Colonic mucosa (tissue), 4 donors: ENCODE measurements around the gene ASH1L. TPM values are rescaled to one million over a fixed set of nuclear protein-coding genes. Genes with fewer than 3 reads are reported as not detected.
"Not testable (repeated sequence)": the region's sequence is repeated elsewhere in the genome, so short reads cannot be mapped to it uniquely, and the experiment has no call there.

Experiments
- DNase-seq: peaks from one replicate; pipeline ENCODE4 v3.0.0-alpha.2; 2020
- H3K27ac ChIP-seq: fragments of 200-600 bp; one replicate; pipeline ENCODE4 v1.8.0; 2021
- H3K27me3 ChIP-seq: fragments of 200-600 bp; one replicate; pipeline ENCODE4 v1.8.0; 2021
- H3K36me3 ChIP-seq: fragments of 200-600 bp; one replicate; pipeline ENCODE4 v1.8.0; 2021
- H3K4me1 ChIP-seq: fragments of 200-600 bp; one replicate; pipeline ENCODE4 v1.8.0; 2021; ENCODE audit warnings: mild to moderate bottlenecking
- H3K4me3 ChIP-seq: fragments of 200-600 bp; one replicate; pipeline ENCODE4 v1.8.0; 2021
- H3K9ac ChIP-seq, 2 donors: one replicate each; pipeline ENCODE4 v1.7.0; 2013; ENCODE audit warnings: control low read depth in 2 of 2, low read depth in 2 of 2, low read length in 2 of 2
- H3K9me3 ChIP-seq: fragments of 200-600 bp; one replicate; pipeline ENCODE4 v1.8.0; 2021
- CTCF ChIP-seq: fragments of 200-600 bp; IDR thresholded peaks from one replicate; pipeline ENCODE4 v1.8.0; 2022; ENCODE audit warnings: antibody characterized with exemption, mild to moderate bottlenecking
- intact Hi-C: fragments of 100-400 bp; cut with DNase I; formaldehyde crosslinking; loops from one replicate; pipeline ENCODE4 v1.14.1; 2022
- total RNA-seq, 2 donors: library from RNA; stranded (reverse); fragmentation: NEBNext Ultra II Directional in 1 of 2; extraction: Animal tissue kit (Norgen Biotek cat#: 25700) in 1 of 2; gene quantifications; one replicate each; pipeline ENCODE4 v1.2.1, GENCODE V29; 2021
- donor health status: healthy.
- donor health status: DM: no; HTN: no; CAD: no.
- donor health status: DM: no; HTN: no; CAD: no.

The ASH1L gene
- total RNA-seq, 2 donors from 2014 or later: 37.7 to 47.2 TPM

DNA sequence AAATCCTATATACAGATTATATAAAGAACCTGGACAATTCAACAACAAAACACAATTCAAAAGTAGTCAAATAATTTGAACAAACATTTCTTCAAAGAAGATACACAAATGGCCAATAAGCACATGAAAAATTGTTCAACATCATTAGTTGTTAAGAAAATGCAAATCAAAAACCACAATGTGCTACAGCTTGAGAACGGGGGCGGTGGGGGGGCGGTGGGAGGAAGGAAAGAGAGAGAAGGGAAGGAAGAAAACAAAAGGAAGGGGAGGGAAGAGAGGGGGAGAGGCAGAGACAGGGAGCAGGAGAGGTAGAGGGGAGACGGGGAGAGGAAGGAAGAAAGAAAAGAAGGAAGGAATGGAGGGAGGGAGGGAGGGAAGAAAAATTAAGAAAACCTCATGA is 44.1 kb downstream of the ASH1L start:
- DNase-seq: no peak
- TF ChIP-seq CTCF: no peak
- no peaks in the 10 kb centered on the region for H3K9me3 ChIP-seq
- H3K9ac ChIP-seq: no peak overlapping the region
- no peak overlapping the region for H3K4me3 ChIP-seq
- H3K4me1 ChIP-seq: no peaks in the 10 kb centered on the region
- no peaks in the 10 kb centered on the region for H3K27me3 ChIP-seq
- H3K27ac ChIP-seq: no peak overlapping the region
- no peaks in the 10 kb centered on the region for H3K36me3 ChIP-seq
- intact Hi-C loops: no loop called here

GRCh38 chr1:155514582-155515187 is 47.9 kb downstream of the ASH1L start:
- Histone ChIP-seq H3K4me1 (no peaks in the 10 kb centered on the region), H3K27ac (no peak overlapping the region), H3K9ac (no peak overlapping the region), H3K27me3 (no peaks in the 10 kb centered on the region), H3K4me3 (no peak overlapping the region), H3K9me3 (no peaks in the 10 kb centered on the region), H3K36me3 (no peaks in the 10 kb centered on the region)
- DNase-seq: no peak
- no peak for TF ChIP-seq CTCF
- intact Hi-C loops: no loop called here

GRCh38 chr1:155513300-155513916 is 49.2 kb downstream of the ASH1L start:
- Histone ChIP-seq H3K27me3 (no peaks in the 10 kb centered on the region), H3K36me3 (no peaks in the 10 kb centered on the region), H3K4me1 (no peaks in the 10 kb centered on the region), H3K9ac (no peak overlapping the region), H3K27ac (no peak overlapping the region), H3K4me3 (no peak overlapping the region), H3K9me3 (no peaks in the 10 kb centered on the region)
- intact Hi-C loops: no loop called here
- DNase-seq: no peak
- TF ChIP-seq CTCF: no peak

GRCh38 chr1:155511385-155511784 is 51.2 kb downstream of the ASH1L start:
- H3K36me3 ChIP-seq, DNase-seq, H3K27me3 ChIP-seq, H3K4me1 ChIP-seq, H3K27ac ChIP-seq, H3K9me3 ChIP-seq, H3K4me3 ChIP-seq, intact Hi-C loops, H3K9ac ChIP-seq: not testable (repeated sequence)

GRCh38 chr1:155509064-155509463 is 53.5 kb downstream of the ASH1L start:
- intact Hi-C loops: no loop called here
- Histone ChIP-seq H3K27me3 (no peaks in the 10 kb centered on the region), H3K36me3 (no peaks in the 10 kb centered on the region), H3K4me1 (no peaks in the 10 kb centered on the region), H3K27ac (no peak overlapping the region), H3K9me3 (no peaks in the 10 kb centered on the region), H3K9ac (no peak overlapping the region), H3K4me3 (no peak overlapping the region)
- DNase-seq: no peak
- TF ChIP-seq CTCF: no peak

- Histone ChIP-seq H3K27me3 (no peaks in the 10 kb centered on the region), H3K27ac (no peak overlapping the region), H3K36me3 (no peaks in the 10 kb centered on the region), H3K9ac (no peak overlapping the region), H3K4me3 (no peak overlapping the region), H3K9me3 (no peaks in the 10 kb centered on the region), H3K4me1 (no peaks in the 10 kb centered on the region)
- intact Hi-C loops: no loop called here
- TF ChIP-seq CTCF: no peak
- DNase-seq: no peak
Measured at GRCh38 chr1:155507945-155508344, 54.7 kb downstream of the ASH1L start.

- intact Hi-C loops, DNase-seq, H3K9ac ChIP-seq, H3K9me3 ChIP-seq, H3K27ac ChIP-seq, H3K4me1 ChIP-seq, H3K36me3 ChIP-seq, H3K4me3 ChIP-seq, H3K27me3 ChIP-seq: not testable (repeated sequence)
Measured at GRCh38 chr1:155505963-155506362, 56.6 kb downstream of the ASH1L start.
